NCI-H510A treated with DMSO at 0.1 percent for 48 hours (cell line): ENCODE results near the gene GDAP1L1.
"Not testable (repeated sequence)": the region's sequence is repeated elsewhere in the genome, so short reads cannot be mapped to it uniquely, and the experiment has no call there.

Source experiments
- DNase-seq: peaks from one replicate; lab custom pipeline; 2025; lab: John Stamatoyannopoulos, UW

The GDAP1L1 gene

GRCh38 chr20:44302736-44303135 lies 55.6 kb downstream of the GDAP1L1 start:
- no peak for DNase-seq

GRCh38 chr20:44304383-44304782 lies 57.3 kb downstream of the GDAP1L1 start:
- no peak for DNase-seq

DNA sequence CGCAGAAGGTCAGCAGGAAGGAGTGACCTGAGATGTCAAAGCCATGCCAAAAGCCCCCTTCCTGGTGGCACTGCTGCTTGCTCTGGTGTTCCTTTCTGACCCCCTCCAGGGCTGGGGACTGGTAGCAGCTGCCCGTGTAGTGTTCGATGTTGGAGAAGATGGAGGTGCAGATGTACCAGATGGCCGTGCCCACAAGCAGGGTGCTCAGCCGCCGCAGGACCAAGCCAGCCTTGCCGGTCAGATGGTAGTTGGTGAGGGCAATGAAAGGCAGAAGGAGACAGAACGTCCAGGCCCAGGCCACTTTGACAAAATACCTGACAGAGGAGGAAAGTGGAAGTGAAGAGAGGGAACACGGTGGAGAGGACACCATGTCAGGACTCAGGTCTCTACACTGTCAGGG lies 59.8 kb downstream of the GDAP1L1 start:
- DNase-seq, result no peak

DNA sequence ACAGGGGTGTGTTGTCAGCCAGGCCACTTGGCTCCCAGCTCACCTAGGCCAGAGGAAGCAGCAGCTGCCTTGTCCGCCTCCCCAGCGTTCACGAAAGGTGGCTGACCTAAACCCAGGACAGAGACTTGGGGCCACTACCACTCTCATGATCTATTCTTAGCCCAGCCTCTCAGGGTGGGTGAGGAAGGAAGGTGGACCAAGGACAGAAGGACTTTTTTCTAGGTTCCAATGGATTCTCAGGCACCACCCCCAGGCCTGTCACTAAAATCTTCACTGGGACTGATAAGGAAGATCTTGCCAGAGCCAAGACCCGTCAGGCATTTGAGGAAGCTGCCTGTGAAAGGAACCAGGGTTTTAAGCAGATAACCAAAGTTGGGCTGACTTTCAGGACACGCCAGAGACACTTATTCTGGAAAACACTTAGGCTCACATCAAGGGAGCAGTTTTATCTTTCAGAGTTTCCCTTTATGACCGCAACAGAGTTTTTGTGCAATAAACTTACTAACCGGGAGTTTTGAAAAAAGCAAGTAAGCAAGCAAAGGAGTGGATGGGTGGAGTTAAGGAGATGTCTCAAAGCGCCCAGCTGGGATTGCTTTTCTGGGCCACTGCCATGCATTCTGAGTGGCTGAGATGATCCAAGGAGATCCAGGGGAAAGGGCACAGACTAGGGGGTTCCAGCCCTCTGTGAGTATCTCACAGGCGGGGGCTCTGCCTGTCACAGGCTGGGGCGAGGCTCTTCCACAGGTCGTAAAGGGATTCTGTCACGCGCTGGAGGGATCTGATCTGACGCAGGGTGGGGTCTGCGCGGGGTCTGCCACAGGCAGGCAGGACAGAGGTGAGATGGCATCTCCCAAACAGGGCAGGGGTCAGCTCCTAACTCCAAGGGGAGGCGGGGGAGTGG lies 62.9 kb downstream of the GDAP1L1 start:
- DNase-seq, result no peak

- peak; percentile 95 for DNase-seq
These were observed 63.8 kb downstream of the GDAP1L1 start, which contains the start of gene FITM2 for GRCh38 chr20:44310664-44311639. FITM2 (minus strand) TSS chr20:44311202; CDS start chr20:44311148, 54 bp downstream.

DNA sequence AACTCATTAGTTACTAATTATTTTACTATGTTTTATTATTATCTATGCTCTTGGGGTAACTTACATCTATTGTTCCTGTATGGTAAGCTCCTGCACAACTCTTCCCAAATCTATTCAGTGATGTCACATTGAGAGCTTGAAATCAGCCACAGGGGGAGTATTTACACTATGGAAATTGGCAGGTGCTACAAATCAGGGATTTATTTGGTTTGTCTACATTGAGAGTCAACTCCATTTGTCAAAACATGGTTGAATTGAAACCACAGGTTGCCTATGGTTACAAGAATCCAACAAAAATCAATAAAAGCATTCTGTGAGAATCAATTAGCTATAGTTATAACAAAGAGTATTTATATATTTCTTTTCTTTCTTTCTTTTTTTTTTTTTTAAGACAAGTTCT lies 67.8 kb downstream of the GDAP1L1 start:
- no peak for DNase-seq

GRCh38 chr20:44319839-44320422 lies 72.8 kb downstream of the GDAP1L1 start:
- no peak for DNase-seq

DNA sequence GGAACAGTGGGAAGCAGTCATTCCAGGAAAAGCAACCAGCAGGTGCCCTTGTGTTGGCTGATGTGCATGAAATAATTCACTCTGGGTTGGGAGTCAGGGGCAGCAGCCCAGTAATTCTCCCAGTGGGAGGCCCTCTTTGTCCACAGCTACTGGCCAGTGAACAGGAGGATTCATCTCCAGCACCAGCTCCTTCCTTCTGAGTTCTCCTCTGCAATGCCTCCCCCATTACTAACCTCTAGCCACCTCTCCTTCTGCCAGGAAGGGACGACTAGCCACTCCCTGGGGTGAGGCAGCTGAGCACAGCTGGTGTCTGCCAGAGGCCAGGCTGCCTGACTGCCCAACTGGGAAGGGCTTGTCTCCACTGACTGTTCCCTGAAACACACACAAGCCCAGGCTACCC lies 77.2 kb downstream of the GDAP1L1 start:
- no peak for DNase-seq

DNA sequence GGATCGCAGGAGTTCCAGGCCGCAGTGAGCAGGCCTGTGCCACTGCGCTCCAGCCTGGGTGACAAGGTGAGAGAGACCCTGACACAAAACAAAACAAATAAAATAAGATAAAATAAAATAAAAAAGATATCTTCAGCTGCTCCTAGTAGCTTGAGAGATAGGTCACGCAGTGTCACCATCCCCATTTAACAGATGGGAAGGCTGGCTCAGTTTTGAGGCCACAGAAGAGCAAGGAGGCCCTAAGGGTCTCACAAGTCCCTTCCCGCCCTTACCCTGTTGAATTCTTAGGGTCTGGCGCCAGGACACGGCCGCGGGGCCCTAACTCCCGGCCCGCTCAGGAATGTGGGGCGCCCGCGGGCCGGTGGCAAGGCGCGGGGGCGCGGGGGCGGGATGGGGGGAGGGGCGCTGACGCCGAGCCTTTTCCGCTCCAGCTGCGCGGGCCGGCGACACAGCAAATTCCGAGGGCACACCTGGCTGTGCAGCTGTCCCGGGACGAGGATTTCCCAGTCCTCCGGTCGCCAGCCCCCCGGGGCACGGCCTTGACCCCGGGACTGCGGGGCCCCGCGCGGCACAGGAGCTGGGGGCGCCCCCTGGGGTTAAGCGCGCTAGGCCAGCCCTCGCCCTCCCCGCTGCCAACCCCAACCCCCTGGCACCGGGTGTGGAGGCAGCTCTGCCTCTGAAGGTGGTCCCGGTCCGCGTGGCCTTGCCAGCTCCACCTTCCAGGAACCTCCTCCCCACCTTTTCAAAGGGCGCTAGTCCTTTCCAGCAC lies 79.5 kb downstream of the GDAP1L1 start:
- DNase-seq, result no peak

DNA sequence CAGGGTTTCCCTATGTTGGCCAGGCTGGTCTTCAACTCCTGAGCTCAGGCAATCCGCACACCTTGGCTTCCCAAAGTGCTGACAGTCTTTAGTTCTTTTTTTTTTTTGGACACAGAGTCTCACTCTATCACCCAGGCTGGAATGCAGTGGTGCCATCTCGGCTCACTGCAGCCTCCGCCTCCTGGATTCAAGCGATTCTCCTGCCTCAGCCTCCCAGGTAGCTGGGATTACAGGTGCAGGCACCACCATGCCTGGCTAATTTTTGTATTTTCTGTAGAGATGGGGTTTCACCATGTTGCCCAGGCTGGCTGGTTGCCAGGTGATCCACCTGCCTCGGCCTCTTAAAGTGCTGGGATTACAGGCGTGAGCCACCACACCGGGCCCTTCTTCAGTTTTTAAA lies 80.6 kb downstream of the GDAP1L1 start:
- not testable (repeated sequence) for DNase-seq

- no peak for DNase-seq
These were observed 81.3 kb downstream of the GDAP1L1 start for GRCh38 chr20:44328428-44328827.
